ENCODE measurements around the gene NR4A3. TPM values are rescaled to one million over a fixed set of nuclear protein-coding genes. Genes with fewer than 3 reads are reported as not detected.

The NR4A3 gene
- total RNA-seq, 2 donors from 2014 or later = 15.8 to 19.9 TPM

DNA sequence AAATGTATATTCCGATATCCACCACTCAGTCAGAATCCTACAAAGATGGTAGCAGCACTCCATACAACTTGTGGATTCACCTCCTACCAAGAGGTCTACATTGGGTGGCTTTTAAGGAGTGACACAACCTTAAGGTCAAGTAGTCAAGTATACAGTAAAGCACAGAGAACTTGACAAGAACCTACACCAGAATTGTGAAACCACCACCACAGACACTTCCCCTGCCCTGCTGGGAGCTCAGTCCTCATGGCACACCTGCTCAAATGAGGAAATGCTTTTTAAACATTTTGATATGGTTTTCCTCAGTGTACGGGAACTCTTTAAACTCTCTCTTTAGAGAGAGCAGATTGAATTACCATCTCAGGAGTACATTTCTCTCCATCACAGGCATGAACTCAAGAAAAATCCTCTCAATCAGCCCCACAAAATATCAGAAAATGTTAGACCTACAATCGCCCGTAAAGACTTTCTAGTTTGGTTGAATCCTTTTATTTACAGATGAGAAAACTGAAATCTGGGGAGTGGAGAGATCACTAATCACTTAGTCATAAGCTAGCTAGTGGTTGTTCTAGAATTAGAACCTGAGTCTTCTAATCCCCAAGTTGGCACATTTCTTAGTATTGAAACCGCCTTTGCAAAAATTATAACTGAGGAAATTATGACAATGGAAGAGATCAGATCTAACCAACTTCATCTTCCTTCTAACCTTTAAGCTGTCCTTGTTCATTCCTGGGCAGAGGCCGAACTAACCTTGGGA lies 38.5 kb upstream of the NR4A3 start:
- Histone ChIP-seq H3K27me3 (no peaks in the 10 kb centered on the region), H3K27ac (no peak overlapping the region), H3K36me3 (no peaks in the 10 kb centered on the region), H3K4me1 (no peaks in the 10 kb centered on the region), H3K4me3 (no peak overlapping the region), H3K9me3 (no peaks in the 10 kb centered on the region)
- no peak for DNase-seq (ENCODE audit: low spot score)
- TF ChIP-seq, protein P1, sequence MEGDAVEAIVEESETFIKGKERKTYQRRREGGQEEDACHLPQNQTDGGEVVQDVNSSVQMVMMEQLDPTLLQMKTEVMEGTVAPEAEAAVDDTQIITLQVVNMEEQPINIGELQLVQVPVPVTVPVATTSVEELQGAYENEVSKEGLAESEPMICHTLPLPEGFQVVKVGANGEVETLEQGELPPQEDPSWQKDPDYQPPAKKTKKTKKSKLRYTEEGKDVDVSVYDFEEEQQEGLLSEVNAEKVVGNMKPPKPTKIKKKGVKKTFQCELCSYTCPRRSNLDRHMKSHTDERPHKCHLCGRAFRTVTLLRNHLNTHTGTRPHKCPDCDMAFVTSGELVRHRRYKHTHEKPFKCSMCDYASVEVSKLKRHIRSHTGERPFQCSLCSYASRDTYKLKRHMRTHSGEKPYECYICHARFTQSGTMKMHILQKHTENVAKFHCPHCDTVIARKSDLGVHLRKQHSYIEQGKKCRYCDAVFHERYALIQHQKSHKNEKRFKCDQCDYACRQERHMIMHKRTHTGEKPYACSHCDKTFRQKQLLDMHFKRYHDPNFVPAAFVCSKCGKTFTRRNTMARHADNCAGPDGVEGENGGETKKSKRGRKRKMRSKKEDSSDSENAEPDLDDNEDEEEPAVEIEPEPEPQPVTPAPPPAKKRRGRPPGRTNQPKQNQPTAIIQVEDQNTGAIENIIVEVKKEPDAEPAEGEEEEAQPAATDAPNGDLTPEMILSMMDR (IDR thresholded peaks at IDR 0.05) = no peak

DNA sequence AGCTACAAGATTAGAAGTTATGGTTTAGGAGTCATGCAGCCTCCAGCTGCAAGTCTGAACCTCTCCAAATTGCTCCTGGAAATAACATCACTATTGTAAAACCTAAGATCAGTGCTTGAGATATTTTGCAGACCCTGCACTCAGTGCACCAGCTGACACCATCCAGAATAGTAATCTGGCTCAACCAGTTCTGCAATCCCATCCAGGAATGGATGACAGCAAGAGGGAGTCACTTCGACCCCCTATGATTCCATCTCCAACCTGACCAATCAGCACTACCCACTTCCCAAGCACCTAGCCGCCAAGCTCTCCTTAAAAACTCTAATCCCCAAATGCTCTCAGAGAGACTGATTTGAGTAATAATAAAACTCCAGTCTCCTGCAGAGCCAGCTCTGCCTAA lies 37.9 kb upstream of the NR4A3 start:
- no peak overlapping the region for H3K27ac ChIP-seq
- TF ChIP-seq, protein P1 (IDR thresholded peaks at IDR 0.05) = no peak

DNA sequence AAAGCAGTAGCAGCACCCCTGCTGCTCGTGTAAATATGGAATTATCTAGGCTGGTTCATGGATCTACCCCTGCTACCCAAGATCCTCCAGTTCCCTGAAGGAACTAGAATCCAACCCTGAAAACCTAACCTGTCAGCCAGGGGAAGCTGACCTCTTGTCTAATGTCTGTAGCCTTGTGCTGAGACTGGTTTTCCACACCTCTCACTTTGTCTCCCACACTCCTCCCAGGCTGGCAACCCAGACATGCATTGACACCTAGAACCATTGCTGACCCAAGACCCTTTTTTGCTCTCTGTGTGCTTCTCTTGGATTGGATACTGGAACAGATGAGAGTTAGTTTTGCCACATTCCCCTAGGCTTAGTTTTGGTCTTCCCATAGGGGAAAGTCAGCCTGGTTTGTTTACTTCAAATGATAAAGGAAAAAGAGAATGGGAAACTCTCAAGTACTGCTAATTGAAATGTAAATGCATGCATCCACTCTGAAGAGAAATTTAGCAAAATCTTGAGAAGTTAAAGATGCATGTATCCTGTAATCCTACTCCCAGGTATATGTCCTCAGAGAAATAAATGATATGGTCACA lies 36.6 kb upstream of the NR4A3 start:
- no peak for DNase-seq (ENCODE audit: low spot score)
- no peak overlapping the region for H3K4me3 ChIP-seq
- H3K27ac ChIP-seq = no peak overlapping the region
- H3K36me3 ChIP-seq = no peaks in the 10 kb centered on the region
- no peaks in the 10 kb centered on the region for H3K4me1 ChIP-seq
- TF ChIP-seq, protein P1 (IDR thresholded peaks at IDR 0.05) = no peak
- no peaks in the 10 kb centered on the region for H3K27me3 ChIP-seq
- no peaks in the 10 kb centered on the region for H3K9me3 ChIP-seq

More for the DNA sequence above, 37.9 kb upstream of the NR4A3 start:
- Histone ChIP-seq H3K4me3 (no peak overlapping the region), H3K27me3 (no peaks in the 10 kb centered on the region), H3K4me1 (no peaks in the 10 kb centered on the region), H3K36me3 (no peaks in the 10 kb centered on the region), H3K9me3 (no peaks in the 10 kb centered on the region)
- DNase-seq (ENCODE audit: low spot score) = no peak

DNA sequence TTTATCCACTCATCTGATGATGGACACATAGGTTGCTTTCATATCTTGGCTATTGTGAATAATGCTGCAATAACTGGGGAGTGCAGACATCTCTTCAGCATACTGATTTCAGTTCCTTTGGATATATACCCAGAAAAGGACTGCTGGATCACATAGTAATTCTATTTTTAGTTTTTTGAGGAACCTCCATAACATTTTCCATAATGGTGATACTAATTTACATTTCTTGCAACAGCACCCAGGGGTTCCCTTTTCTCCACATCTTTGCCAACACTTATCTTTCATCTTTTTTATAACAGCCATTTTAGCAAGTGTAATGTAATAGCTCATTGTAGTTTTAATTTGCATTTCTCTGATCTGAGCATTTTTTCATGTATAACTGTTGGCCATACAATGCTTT lies 34.1 kb upstream of the NR4A3 start:
- TF ChIP-seq, protein P1 (IDR thresholded peaks at IDR 0.05) = no peak

DNA sequence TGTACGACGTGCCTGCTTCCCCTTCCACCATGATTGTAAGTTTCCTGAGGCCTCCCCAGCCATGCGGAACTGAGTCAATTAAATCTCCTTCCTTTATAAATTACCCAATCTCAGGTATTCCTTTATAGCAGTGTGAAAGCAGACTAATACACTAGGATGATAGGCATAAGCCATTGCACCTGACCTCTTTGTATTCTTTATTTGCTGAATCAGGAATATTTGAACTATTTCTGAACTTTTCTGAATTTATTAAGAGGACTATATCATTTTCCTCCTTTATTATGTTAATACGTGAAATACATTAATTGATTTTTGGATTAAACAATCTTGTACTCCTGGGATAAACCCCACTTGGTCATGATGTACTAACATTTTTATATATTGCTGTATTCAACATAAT lies 28.2 kb upstream of the NR4A3 start:
- no peaks in the 10 kb centered on the region for H3K27me3 ChIP-seq
- H3K4me3 ChIP-seq = no peak overlapping the region
- no peaks in the 10 kb centered on the region for H3K36me3 ChIP-seq
- H3K4me1 ChIP-seq = no peaks in the 10 kb centered on the region
- TF ChIP-seq, protein P1 (IDR thresholded peaks at IDR 0.05) = no peak
- H3K27ac ChIP-seq = no peak overlapping the region
- no peaks in the 10 kb centered on the region for H3K9me3 ChIP-seq
- DNase-seq (ENCODE audit: low spot score) = no peak

More for the DNA sequence above, 34.1 kb upstream of the NR4A3 start:
- no peak overlapping the region for H3K27ac ChIP-seq
- H3K9me3 ChIP-seq = no peaks in the 10 kb centered on the region
- no peaks in the 10 kb centered on the region for H3K36me3 ChIP-seq
- DNase-seq (ENCODE audit: low spot score) = no peak
- no peaks in the 10 kb centered on the region for H3K4me1 ChIP-seq
- H3K4me3 ChIP-seq = no peak overlapping the region
- no peaks in the 10 kb centered on the region for H3K27me3 ChIP-seq
